GM12875 (cell line): ENCODE measurements around the gene LRRC73.

Experiments used
- H3K4me3 ChIP-seq: one replicate; pipeline ENCODE4 v1.5.1; 2011; ENCODE audit warnings: low read depth, low read length, control low read depth
- CTCF ChIP-seq: IDR thresholded peaks from 2 replicates; pipeline ENCODE4 v1.5.1; 2011; ENCODE audit warnings: low read depth, mild to moderate bottlenecking, control low read depth, inconsistent platforms, low read length, moderate library complexity, borderline replicate concordance; ENCODE audit not compliant: insufficient read depth

Gene LRRC73

DNA sequence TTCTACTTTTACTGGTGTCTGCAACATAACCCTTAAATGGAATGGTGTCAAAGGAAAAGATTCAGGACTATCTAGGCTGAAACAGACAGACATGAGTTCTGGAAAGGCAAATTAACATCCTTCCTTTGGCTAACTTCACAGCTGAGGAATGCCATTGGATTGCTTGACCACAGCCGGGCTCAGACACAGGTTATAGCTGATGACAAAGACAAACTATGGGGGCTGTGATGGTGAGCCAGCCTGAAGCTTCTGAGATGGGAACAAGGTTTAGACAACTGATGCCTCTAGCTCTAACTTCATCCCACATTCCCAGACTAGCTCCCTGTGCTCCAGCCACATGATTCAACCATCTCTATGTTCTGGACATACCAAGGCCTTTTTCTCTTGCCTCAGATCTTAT is 22.1 kb upstream of the LRRC73 start:
- no peak for TF ChIP-seq CTCF
- no peak overlapping the region for H3K4me3 ChIP-seq

DNA sequence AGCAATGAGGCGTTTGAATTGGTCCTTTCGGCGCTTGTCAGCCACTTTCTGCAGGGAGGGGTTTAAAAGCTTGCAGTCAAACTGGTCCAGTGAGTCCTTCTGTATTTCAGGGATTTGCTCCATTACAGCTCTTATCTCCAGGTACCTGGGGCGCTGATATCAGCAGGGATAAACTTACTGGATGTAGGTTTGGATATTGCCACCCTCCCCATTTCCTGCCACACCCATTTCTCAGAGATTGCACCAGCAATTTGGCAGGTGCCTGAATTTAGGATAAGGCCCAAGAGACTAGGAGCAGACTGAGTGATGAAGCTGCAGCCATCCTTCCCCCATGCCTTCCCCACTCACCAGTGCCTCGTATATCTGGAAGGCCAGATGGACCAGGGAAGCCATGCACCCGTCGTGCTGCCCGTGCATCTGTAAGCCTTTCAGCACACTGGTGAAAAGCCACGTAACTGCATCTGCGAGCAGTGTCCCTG is 14.4 kb upstream of the LRRC73 start:
- no peak for TF ChIP-seq CTCF
- H3K4me3 ChIP-seq = no peak overlapping the region

DNA sequence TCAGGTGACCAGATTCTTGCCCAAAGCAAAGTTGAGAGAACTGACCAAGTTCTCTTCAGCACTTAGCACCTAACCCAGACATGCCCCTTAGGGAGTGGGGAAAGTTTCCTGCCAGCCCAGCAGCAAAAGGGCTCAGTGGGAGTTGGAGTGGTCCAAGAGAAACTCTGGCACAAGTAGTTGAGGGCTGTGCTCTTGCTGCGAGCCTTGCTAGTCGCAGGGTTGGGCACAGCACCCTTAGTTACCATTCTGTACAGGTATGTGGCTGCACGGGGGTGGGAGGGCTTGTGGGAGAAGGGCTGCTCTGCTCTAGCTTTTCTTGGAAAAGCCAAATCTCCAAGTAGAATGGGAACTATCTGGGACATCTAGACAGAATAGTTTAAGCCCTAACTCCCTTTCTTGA is 13.1 kb upstream of the LRRC73 start:
- no peak for TF ChIP-seq CTCF
- H3K4me3 ChIP-seq = no peak overlapping the region

DNA sequence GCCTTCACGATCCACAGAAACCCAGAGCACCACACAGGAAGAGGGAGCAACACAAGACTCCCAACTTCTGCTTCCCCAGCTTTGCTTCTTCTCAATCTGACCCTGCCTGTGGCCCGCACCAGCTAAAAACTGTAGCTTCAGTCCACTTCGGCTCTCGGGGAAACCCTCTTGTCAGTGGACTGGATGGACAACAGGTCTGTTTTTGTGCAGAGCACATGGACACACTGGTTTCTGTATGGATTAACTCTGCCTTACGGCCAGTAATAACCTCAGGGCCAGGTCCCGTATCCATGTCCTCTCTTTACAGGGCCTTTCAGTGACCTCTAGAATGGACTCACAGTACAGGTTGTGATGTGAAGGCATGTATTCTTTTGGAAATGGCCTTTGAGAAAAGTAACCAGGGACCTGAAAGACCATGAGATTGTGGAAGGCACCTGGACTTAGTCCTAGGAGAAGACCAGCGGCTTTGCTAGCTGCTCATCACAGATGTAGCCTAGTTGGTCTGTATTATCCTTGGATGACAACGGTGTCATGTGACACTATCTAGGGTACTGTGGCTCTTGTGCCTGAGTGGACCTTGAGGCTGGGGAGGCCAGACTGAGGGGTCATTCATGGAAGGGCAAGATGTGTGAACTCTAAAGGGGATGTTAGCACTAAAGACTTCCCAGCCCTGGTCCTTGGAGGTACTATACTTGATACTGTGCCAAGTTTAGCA is 12.6 kb upstream of the LRRC73 start:
- TF ChIP-seq CTCF = no peak
- no peak overlapping the region for H3K4me3 ChIP-seq

DNA sequence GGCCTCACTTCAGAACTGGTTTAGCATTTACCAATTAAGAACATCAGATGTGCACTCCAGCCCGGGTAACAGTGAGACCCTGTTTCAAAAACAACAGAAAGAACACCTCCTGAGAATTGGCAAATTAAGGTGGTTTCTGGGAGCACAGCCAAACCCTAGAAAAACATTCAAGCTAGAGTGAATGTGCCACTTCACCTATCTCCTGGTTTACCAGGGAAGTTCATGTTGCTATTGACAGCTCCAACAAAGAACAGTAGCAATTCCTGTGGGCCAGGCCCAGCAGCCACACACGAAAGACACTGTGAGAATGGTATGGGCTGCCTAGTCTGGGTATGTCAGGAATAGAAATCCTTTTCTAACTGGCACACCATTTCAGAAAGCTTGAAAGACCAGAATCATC is 11.7 kb upstream of the LRRC73 start:
- no peak for TF ChIP-seq CTCF
- H3K4me3 ChIP-seq = no peak overlapping the region

DNA sequence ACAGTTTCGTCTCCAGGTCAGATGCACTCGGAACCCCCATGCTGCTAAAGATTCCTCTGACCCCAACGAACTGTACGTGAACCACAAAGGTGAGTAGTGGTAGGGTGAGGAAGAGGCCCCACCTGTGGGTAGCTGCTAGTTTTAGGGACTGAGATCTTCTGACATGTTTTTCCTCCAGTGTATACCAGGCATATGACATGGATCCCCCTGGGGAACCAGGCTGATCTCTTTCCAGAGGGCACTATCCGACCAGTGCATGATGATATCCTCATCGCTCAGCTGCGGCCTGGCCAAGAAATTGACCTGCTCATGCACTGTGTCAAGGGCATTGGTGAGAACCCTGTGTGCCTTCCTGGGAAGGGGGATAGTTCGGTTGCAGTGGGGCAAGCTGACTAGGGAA is 10.0 kb upstream of the LRRC73 start:
- no peak overlapping the region for H3K4me3 ChIP-seq
- TF ChIP-seq CTCF = no peak
